PC-9 (cell line): ENCODE results near the gene MLEC. TPM values are rescaled to one million over a fixed set of nuclear protein-coding genes. Genes with fewer than 3 reads are reported as not detected.

Experiments
- BruUV-seq: library from RNA; stranded (reverse); fragments of 400-500 nt; replicated peaks from 2 replicates; lab custom pipeline; 2021; lab: Mats Ljungman, UMichigan
- CTCF ChIA-PET: fragments of 300-600 bp; sonication (Branson Sonifier 250); formaldehyde crosslinking; loops from one replicate; lab custom pipeline; 2022; ENCODE audit warnings: antibody characterized with exemption; lab: Charles Lee
- POLR2A ChIA-PET: fragments of 300-600 bp; sonication (Branson Sonifier 250); formaldehyde crosslinking; loops from one replicate; lab custom pipeline; 2022; ENCODE audit warnings: antibody characterized with exemption; ENCODE audit not compliant: unreplicated experiment; lab: Charles Lee
- DNase-seq, 2 experiments: peaks; one replicate each; pipeline versions ENCODE4 v3.0.0 to v3.0.0-alpha.2; 2015 to 2022; ENCODE audit warnings: mixed read lengths in 1 of 2
- H2AFZ ChIP-seq: fragments of 200-600 bp; sonication (generic); 2 replicates; pipeline ENCODE4 v1.8.1; 2017; ENCODE audit warnings: antibody characterized with exemption
- H3F3A ChIP-seq: fragments of 200-600 bp; sonication (generic); 2 replicates; pipeline ENCODE4 v1.8.1; 2017; ENCODE audit warnings: antibody characterized with exemption, mild to moderate bottlenecking, low read depth; ENCODE audit not compliant: insufficient read depth
- H3K27ac ChIP-seq: fragments of 200-600 bp; sonication (generic); 2 replicates; pipeline ENCODE4 v1.6.1; 2016; ENCODE audit warnings: mixed run types
- H3K27me3 ChIP-seq: fragments of 200-600 bp; sonication (generic); 2 replicates; pipeline ENCODE4 v1.6.1; 2016; ENCODE audit warnings: low read depth, mixed run types; ENCODE audit not compliant: insufficient read depth
- H3K36me3 ChIP-seq: fragments of 200-600 bp; sonication (generic); 2 replicates; pipeline ENCODE4 v1.6.1; 2016; ENCODE audit warnings: low read depth, mixed run types
- H3K4me1 ChIP-seq: fragments of 200-600 bp; sonication (generic); replicated peaks from 2 replicates; pipeline ENCODE4 v1.6.1; 2016; ENCODE audit warnings: mixed run types; ENCODE audit not compliant: insufficient read depth
- H3K4me2 ChIP-seq: fragments of 200-600 bp; sonication (generic); 2 replicates; pipeline ENCODE4 v1.6.1; 2017; ENCODE audit warnings: mixed run types
- H3K4me3 ChIP-seq: fragments of 200-600 bp; sonication (generic); 2 replicates; pipeline ENCODE4 v1.6.1; 2016; ENCODE audit warnings: mixed run types
- H3K79me2 ChIP-seq: fragments of 200-600 bp; sonication (generic); 2 replicates; pipeline ENCODE4 v1.6.1; 2017; ENCODE audit warnings: low read depth, mixed run types
- H3K9me2 ChIP-seq: fragments of 200-600 bp; sonication (generic); 2 replicates; pipeline ENCODE4 v1.8.1; 2017; ENCODE audit warnings: mild to moderate bottlenecking; ENCODE audit not compliant: insufficient read depth
- H3K9me3 ChIP-seq: fragments of 200-600 bp; sonication (generic); 2 replicates; pipeline ENCODE4 v1.8.1; 2016; ENCODE audit warnings: low read depth; ENCODE audit not compliant: insufficient read depth
- H4K20me1 ChIP-seq: fragments of 200-600 bp; sonication (generic); 2 replicates; pipeline ENCODE4 v1.8.1; 2017; ENCODE audit not compliant: insufficient read depth
- EZH2 ChIP-seq: fragments of 200-600 bp; sonication (generic); IDR thresholded peaks from 2 replicates; pipeline ENCODE4 v1.8.0; 2017; ENCODE audit warnings: antibody characterized with exemption, low read depth
- intact Hi-C: fragments of 100-400 bp; cut with micrococcal nuclease; formaldehyde crosslinking; loops from one replicate; pipeline ENCODE4 v1.10.0; 2022; ENCODE audit not compliant: unreplicated experiment
- total RNA-seq: library from RNA; stranded (reverse); gene quantifications from 2 replicates; pipeline ENCODE4 v1.2.3, GENCODE V29; 2021
- TF ChIP-seq, protein P1 (sequence below): fragments of 200-600 bp; sonication (generic); conservative IDR thresholded peaks from 2 replicates; pipeline ENCODE4 v1.6.1; 2017; ENCODE audit warnings: mixed run types, antibody characterized with exemption, mild to moderate bottlenecking, moderate library complexity

MLEC gene
- total RNA-seq, 1 experiment from 2014 or later = 131 TPM

DNA sequence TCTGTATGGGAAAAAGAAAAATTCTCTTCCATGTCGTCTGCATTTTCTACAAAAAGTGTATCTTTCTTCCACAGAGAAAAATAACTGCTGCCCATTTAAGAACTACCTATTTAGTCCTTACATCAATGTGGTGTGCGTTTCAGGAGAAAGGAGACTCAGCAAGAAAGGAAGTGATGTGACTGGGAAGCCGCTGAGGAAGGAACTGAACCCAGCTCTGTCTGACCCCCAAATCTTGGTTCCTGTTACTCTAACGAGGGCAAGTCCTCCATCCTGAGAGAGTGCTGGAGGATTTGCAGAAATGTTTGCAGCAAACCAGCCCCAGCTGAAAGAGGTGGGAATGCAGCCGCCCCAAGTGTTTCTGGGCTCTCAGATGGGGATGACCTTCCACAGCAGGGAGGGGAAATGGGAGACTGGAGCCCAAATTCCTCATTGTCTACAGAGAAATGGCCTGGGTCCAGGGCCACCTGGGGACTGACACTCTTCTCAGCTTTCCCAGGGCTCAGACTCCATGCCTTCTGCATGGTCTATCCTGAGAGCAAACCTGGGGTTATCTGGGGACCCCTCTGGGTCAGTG lies 6.7 kb upstream of the MLEC start:
- H4K20me1 ChIP-seq = no peaks in the 10 kb centered on the region
- DNase-seq = no peak
- ChIA-PET CTCF (no interaction called here), POLR2A (no interaction called here)
- H3F3A ChIP-seq = peaks cover 11% of the 10 kb centered on the region; the same call in 1 of the 2 replicates
- no TSS peak for BruUV-seq
- H3K79me2 ChIP-seq = no peaks in the 10 kb centered on the region
- no peak overlapping the region for H2AFZ ChIP-seq
- intact Hi-C loops = no loop called here
- H3K4me1 ChIP-seq = peaks cover 10% of the 10 kb centered on the region; the same call in 1 of the 2 replicates
- no peak overlapping the region for H3K4me2 ChIP-seq
- no peak overlapping the region for H3K4me3 ChIP-seq
- no peak overlapping the region for H3K27ac ChIP-seq
- no peaks in the 10 kb centered on the region for H3K27me3 ChIP-seq
- H3K36me3 ChIP-seq = no peaks in the 10 kb centered on the region
- H3K9me2 ChIP-seq = no peaks in the 10 kb centered on the region
- H3K9me3 ChIP-seq = no peaks in the 10 kb centered on the region
- no peak for TF ChIP-seq EZH2
- TF ChIP-seq, protein P1, sequence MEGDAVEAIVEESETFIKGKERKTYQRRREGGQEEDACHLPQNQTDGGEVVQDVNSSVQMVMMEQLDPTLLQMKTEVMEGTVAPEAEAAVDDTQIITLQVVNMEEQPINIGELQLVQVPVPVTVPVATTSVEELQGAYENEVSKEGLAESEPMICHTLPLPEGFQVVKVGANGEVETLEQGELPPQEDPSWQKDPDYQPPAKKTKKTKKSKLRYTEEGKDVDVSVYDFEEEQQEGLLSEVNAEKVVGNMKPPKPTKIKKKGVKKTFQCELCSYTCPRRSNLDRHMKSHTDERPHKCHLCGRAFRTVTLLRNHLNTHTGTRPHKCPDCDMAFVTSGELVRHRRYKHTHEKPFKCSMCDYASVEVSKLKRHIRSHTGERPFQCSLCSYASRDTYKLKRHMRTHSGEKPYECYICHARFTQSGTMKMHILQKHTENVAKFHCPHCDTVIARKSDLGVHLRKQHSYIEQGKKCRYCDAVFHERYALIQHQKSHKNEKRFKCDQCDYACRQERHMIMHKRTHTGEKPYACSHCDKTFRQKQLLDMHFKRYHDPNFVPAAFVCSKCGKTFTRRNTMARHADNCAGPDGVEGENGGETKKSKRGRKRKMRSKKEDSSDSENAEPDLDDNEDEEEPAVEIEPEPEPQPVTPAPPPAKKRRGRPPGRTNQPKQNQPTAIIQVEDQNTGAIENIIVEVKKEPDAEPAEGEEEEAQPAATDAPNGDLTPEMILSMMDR = no peak

DNA sequence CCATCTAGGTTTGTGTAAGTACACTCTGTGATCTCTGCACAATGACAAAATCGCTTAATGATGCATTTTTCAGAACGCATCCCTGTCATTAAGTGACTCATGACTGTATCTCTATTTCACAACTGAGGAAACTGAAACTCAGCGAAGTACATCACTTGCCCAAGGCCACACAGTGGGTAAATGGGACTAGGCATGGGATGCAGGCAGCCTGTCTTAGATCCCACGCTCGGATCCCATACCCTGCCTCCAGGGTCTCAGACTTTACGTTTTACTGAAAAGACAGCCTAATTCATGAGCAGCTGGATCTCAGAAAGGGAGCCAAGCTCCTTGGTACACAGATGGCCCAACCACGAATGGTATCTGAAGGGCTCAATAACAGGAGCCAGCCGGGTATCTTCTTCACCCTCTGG lies 2.4 kb upstream of the MLEC start:
- Histone ChIP-seq H3K27me3 (no peaks in the 10 kb centered on the region), H3K9me3 (no peaks in the 10 kb centered on the region), H3K4me1 (peaks cover 19% of the 10 kb centered on the region), H3K36me3 (no peaks in the 10 kb centered on the region), H3K9me2 (no peaks in the 10 kb centered on the region), H3F3A (peaks cover 6% of the 10 kb centered on the region; the same call in 1 of the 2 replicates), H3K27ac (no peak overlapping the region), H3K4me2 (no peak overlapping the region), H3K79me2 (peaks cover 22% of the 10 kb centered on the region), H3K4me3 (no peak overlapping the region), H2AFZ (no peak overlapping the region), H4K20me1 (peaks cover 17% of the 10 kb centered on the region)
- CTCF ChIA-PET = no interaction called here
- POLR2A ChIA-PET = no interaction called here
- peak in 1 of 2 experiments; percentile 42 for DNase-seq
- TF ChIP-seq, protein P1 = no peak
- TF ChIP-seq EZH2 = no peak
- intact Hi-C loops = no loop called here
- no TSS peak for BruUV-seq

DNA sequence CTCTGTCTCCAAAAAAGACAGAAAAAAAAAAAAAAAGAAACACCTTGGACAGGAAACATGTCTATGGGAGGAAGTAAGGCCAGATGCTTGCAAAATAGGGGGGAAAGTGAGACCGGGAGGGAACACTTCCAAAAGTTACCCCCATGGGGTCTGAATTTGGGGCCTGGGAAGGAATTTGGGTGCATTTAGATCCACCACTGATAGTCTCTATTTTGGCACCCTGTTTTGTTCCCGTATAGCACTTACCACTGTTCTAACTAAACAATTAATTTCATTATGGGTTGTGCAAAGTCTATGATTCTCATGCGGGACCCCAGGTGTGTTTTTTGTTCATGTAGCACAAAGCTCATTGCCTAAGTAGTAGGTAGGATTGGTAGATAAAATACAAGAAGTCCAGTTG lies 1.4 kb upstream of the MLEC start:
- peaks cover 27% of the 10 kb centered on the region for H4K20me1 ChIP-seq
- H3K4me2 ChIP-seq = peak overlapping the region; percentile 92
- intact Hi-C loops = no loop called here
- peaks cover 29% of the 10 kb centered on the region for H3K4me1 ChIP-seq
- no peak for TF ChIP-seq EZH2
- TF ChIP-seq, protein P1 = no peak
- H3K9me3 ChIP-seq = no peaks in the 10 kb centered on the region
- no peaks in the 10 kb centered on the region for H3K27me3 ChIP-seq
- no peak overlapping the region for H2AFZ ChIP-seq
- H3K9me2 ChIP-seq = no peaks in the 10 kb centered on the region
- DNase-seq = no peak
- H3K79me2 ChIP-seq = peaks cover 32% of the 10 kb centered on the region
- ChIA-PET CTCF (interaction anchor here (0.9 kb wide), 1 partner anchor 11 kb away, joined by 3 read pairs; no protein-coding TSS in a partner anchor), POLR2A (no interaction called here)
- peaks cover 6% of the 10 kb centered on the region; the same call in 1 of the 2 replicates for H3F3A ChIP-seq
- H3K27ac ChIP-seq = no peak overlapping the region
- BruUV-seq = no TSS peak
- peak overlapping the region; percentile 82; the same call in 1 of the 2 replicates for H3K4me3 ChIP-seq
- no peaks in the 10 kb centered on the region for H3K36me3 ChIP-seq
